Measurements from ENCODE around the gene GRIN3B.
"Not testable (repeated sequence)": the region's sequence is repeated elsewhere in the genome, so short reads cannot be mapped to it uniquely, and the experiment has no call there.

GRIN3B gene

GRCh38 chr19:1000095-1000494 lies at the start of gene GRIN3B:
Gene GRIN3B, plus strand, starts transcription at chr19:1000419. Its CDS starts 19 bp downstream, at chr19:1000438.
- peak; percentile 58 for DNase-seq

DNA sequence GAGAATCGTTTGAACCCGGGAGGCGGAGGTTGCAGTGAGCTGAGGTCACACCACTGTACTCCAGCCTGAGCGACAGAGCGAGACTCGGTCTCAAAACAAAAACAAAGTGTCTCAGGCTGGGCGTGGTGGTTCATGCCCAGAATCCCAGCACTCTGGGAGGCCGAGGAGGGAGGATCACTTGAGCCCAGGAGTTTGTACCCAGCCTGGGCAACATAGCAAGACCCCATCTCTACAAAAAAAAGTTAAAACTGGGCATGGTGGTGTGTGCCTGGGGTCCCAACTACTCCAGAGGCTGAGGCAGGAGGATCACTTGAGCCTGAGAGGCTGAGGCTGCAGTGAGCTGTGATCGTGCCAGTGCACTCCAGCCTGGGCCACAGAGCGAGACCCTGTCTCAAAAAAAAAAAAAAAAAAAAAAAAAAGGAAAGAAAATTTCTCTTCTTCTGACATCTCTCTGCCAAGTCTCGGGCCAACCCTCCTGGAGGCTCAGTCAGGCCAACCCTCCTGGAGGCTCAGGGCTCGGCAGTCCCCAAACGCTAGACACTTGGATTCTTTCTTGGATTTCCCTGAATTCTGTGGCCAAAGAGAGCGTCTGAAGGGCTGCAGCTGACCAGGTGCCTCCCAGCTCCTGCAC lies 48.1 kb upstream of the GRIN3B start:
- DNase-seq, result no peak

- DNase-seq, result no peak
Measured at GRCh38 chr19:952680-953444, 47.4 kb upstream of the GRIN3B start.

DNA sequence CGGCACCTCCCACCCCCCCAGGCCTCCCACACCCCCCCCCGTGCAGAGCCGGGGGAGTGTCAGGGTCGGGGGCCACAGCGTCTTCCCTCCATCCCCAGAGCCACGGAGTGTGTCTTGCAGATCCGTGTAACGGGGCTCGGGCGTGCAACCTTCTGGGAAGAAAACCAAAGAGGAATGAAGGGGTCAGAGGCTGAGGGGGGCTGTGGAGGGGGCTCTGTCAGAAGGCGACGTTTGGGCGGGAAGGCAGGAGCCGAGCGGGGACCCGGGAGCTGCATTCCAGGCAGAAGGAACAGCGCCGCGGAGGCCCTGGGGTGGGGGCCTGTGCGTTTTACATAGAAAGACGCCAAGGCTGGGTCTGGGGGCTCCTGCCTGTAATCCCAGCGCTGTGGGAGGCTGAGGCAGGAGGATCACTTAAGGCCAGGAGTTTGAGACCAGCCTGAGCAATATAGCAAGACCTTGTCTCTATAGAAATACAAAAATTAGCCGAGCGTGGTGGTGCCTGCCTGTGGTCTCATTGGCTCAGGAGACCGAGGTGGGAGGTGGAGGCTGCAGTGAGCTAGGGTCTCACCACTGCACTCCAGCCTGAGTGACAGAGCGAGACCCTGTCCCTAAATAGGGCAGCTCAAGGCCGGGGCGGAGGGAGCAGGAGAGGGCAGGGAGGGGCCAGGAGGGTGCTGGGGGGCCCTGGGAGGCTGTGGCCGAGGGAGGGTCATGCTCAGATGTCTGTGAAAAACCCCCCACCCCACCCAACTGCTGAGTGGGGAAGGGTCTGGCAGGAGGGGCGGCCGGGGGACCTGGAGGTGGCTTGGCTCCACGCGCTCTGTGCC lies 46.6 kb upstream of the GRIN3B start:
- DNase-seq, result no peak

- DNase-seq, result no peak
Measured at GRCh38 chr19:954272-954671, 45.9 kb upstream of the GRIN3B start.

- no peak for DNase-seq
Measured at GRCh38 chr19:954672-955494, 45.3 kb upstream of the GRIN3B start.

DNA sequence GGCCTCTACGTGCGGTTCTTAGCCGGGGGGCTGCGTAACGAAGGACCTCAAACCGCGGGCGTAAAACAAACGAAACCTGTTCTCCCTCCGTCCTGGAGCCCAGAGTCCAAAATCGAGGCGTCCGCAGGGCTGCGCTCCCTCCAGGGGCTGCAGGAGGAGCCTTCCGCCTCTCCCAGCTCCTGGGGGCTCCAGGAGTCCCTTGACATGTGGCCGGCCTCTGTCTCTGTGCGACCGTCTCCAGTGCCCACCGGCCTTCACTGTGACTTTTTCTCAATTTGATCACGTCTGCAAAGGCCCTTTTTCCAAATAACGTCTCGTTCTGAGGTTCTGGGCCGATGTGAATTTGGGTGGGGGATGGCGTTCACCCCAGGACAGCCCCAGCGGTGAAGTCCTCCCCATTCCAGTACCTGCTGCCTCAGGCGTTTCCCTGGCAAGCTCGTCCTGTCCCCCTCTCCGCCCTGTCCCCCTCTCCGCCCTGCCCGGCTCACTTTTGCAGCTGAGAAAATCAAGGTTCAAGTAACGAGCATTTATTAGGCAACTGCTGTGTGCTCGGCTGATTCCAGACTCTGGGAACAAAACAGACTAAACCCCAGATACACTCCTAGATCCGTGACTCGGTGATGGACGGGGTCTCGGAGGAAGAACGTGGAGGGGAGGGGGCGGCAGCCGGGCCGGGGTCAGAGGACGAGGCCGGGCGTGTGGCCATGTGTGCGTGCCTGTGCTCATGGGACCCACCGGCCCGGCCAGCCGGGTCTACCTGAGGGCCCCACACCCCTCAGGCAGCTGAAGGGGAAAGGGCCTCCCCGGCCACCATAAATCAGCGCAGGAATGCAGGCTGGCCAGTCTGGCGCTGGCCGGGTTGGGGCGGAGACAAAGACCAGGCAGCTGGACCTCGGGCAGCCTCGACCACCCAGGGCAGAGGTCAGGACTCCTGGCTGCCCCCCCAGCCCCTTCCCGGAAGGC lies 44.1 kb upstream of the GRIN3B start:
- no peak for DNase-seq

GRCh38 chr19:956766-957440 lies 43.3 kb upstream of the GRIN3B start:
- DNase-seq, result no peak

DNA sequence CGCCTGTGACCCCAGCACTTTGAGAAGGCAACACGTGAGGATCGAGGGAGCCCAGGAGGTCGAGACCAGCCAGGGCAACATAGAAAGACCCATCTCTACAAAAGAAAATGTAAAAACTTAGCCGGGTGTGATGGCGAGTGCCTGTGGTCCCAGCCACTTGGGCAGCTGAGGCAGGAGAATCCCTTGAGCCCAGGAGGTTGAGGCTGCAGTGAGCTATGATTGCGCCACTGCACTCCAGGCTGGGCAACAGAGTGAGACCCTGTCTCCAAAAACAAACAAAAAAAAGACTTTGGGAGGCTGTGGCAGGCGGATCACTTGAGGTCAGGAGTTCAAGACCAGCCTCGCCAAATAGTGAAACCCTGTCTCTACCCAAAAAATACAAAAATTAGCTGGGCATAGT lies 42.6 kb upstream of the GRIN3B start:
- DNase-seq, result not testable (repeated sequence)

GRCh38 chr19:958967-959855 lies 41.0 kb upstream of the GRIN3B start:
- peak; percentile 71 for DNase-seq

- no peak for DNase-seq
Measured at GRCh38 chr19:960020-960419, 40.2 kb upstream of the GRIN3B start.

DNA sequence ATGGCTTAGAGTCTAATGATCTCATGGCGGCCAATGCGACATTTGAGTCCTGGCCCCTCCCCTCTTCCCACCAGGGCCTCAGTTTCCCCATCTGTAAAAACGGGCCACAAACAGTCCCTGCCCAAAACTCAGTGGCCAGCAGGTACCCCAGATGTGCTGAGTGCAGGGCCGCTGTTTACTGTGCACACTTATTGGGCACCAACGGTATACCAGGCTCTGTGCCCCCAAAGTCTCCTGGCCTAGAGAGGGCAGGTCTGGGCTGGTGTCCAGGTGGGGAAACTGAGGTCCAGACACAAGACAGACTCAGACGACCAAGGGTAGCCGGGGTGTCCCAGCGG lies 39.6 kb upstream of the GRIN3B start:
- DNase-seq, result no peak

- DNase-seq, result peak; percentile 57
Measured at GRCh38 chr19:961866-962620, 38.2 kb upstream of the GRIN3B start.

- DNase-seq, result no peak
Measured at GRCh38 chr19:962683-963400, 37.4 kb upstream of the GRIN3B start.

GRCh38 chr19:963486-963951 lies 36.7 kb upstream of the GRIN3B start:
- peak; percentile 66 for DNase-seq

- no peak for DNase-seq
Measured at GRCh38 chr19:964116-964520, 36.1 kb upstream of the GRIN3B start.

- no peak for DNase-seq
Measured at GRCh38 chr19:964761-965694, 35.2 kb upstream of the GRIN3B start.

Measured in NCI-H226 (cell line).